Mesothelial cell of epicardium (in vitro differentiated cells): Measurements from ENCODE around the gene MAP2K6. TPM values are rescaled to one million over a fixed set of nuclear protein-coding genes. Genes with fewer than 3 reads are reported as not detected.

Experiments
- DNase-seq, 2 experiments: peaks; one replicate each; pipeline ENCODE4 v3.0.0; 2021; ENCODE audit warnings: low spot score in 2 of 2; ENCODE audit not compliant: unreplicated experiment in 2 of 2
- H3K27ac Mint-ChIP-seq: 2 replicates; pipeline ENCODE4 v1.8.0; 2021; ENCODE audit warnings: mixed read lengths
- H3K27me3 Mint-ChIP-seq: 2 replicates; pipeline ENCODE4 v1.8.0; 2021; ENCODE audit warnings: low read depth, mixed read lengths
- H3K36me3 Mint-ChIP-seq: 2 replicates; pipeline ENCODE4 v1.8.0; 2021; ENCODE audit warnings: mixed read lengths
- H3K4me1 Mint-ChIP-seq: 2 replicates; pipeline ENCODE4 v1.8.0; 2021; ENCODE audit warnings: mixed read lengths
- H3K4me3 Mint-ChIP-seq: 2 replicates; pipeline ENCODE4 v1.8.0; 2021; ENCODE audit warnings: mild to moderate bottlenecking, moderate library complexity, mixed read lengths
- H3K9me3 Mint-ChIP-seq: 2 replicates; pipeline ENCODE4 v1.8.0; 2021; ENCODE audit warnings: mixed read lengths
- CTCF ChIP-seq: fragments of 200-600 bp; sonication (generic); IDR thresholded peaks from one replicate; pipeline ENCODE4 v1.5.0; 2021; ENCODE audit warnings: antibody characterized with exemption; ENCODE audit not compliant: unreplicated experiment
- total RNA-seq: library from RNA; stranded (reverse); gene quantifications from 3 replicates; pipeline ENCODE4 v1.2.1, GENCODE V29; 2021

MAP2K6 gene
- total RNA-seq = 21.2 to 24.1 TPM (median 21.7 TPM) in 3 replicates

- Mint-ChIP-seq H3K4me1 (no peaks in the 10 kb centered on the region), H3K27ac (no peak within 1 kb of the TSS), H3K9me3 (peaks cover 6% of the 10 kb centered on the region), H3K36me3 (no peaks in the 10 kb centered on the region), H3K4me3 (no peak within 1 kb of the TSS), H3K27me3 (no peaks in the 10 kb centered on the region)
- peak; percentile 34 to 66 for DNase-seq
- TF ChIP-seq CTCF = no peak
Observed at GRCh38 chr17:69414408-69415274, at the start of gene MAP2K6. TSS of gene MAP2K6 (plus strand) at chr17:69414697. CDS start at chr17:69414985, 288 bp downstream.

- Mint-ChIP-seq H3K4me3 (no peak overlapping the region), H3K9me3 (no peaks in the 10 kb centered on the region), H3K27ac (no peak overlapping the region), H3K4me1 (peaks cover 2% of the 10 kb centered on the region), H3K27me3 (no peaks in the 10 kb centered on the region), H3K36me3 (no peaks in the 10 kb centered on the region)
- no peak for TF ChIP-seq CTCF
- no peak for DNase-seq
Observed at GRCh38 chr17:69367298-69367697, 47.2 kb upstream of the MAP2K6 start.

GRCh38 chr17:69373069-69373468 lies 41.4 kb upstream of the MAP2K6 start:
- TF ChIP-seq CTCF = no peak
- Mint-ChIP-seq H3K9me3 (peaks cover 5% of the 10 kb centered on the region), H3K36me3 (no peaks in the 10 kb centered on the region), H3K27ac (no peak overlapping the region), H3K4me3 (no peak overlapping the region), H3K4me1 (peaks cover 2% of the 10 kb centered on the region), H3K27me3 (no peaks in the 10 kb centered on the region)
- no peak for DNase-seq

- no peaks in the 10 kb centered on the region for H3K36me3 Mint-ChIP-seq
- H3K4me3 Mint-ChIP-seq = no peak overlapping the region
- no peaks in the 10 kb centered on the region for H3K27me3 Mint-ChIP-seq
- H3K9me3 Mint-ChIP-seq = peaks cover 5% of the 10 kb centered on the region
- DNase-seq = no peak
- no peak for TF ChIP-seq CTCF
- no peak overlapping the region for H3K27ac Mint-ChIP-seq
- no peaks in the 10 kb centered on the region for H3K4me1 Mint-ChIP-seq
Observed at GRCh38 chr17:69375229-69375628, 39.3 kb upstream of the MAP2K6 start.

- Mint-ChIP-seq H3K36me3 (no peaks in the 10 kb centered on the region), H3K4me3 (no peak overlapping the region), H3K27me3 (peaks cover 3% of the 10 kb centered on the region), H3K27ac (no peak overlapping the region), H3K4me1 (no peaks in the 10 kb centered on the region), H3K9me3 (no peaks in the 10 kb centered on the region)
- no peak for DNase-seq
- TF ChIP-seq CTCF = no peak
Observed at GRCh38 chr17:69388822-69389442, 25.6 kb upstream of the MAP2K6 start.
